ENCODE data around the gene SEMA5B.

Gene SEMA5B

GRCh38 chr3:122992133-122992532 lies 35.4 kb downstream of the SEMA5B start:
- DNase-seq: no peak

- no peak for DNase-seq
These were observed 36.2 kb downstream of the SEMA5B start for GRCh38 chr3:122991236-122991985.

- no peak for DNase-seq
These were observed 37.5 kb downstream of the SEMA5B start for GRCh38 chr3:122989856-122990575.

GRCh38 chr3:122988508-122988907 lies 39.1 kb downstream of the SEMA5B start:
- DNase-seq: no peak

DNA sequence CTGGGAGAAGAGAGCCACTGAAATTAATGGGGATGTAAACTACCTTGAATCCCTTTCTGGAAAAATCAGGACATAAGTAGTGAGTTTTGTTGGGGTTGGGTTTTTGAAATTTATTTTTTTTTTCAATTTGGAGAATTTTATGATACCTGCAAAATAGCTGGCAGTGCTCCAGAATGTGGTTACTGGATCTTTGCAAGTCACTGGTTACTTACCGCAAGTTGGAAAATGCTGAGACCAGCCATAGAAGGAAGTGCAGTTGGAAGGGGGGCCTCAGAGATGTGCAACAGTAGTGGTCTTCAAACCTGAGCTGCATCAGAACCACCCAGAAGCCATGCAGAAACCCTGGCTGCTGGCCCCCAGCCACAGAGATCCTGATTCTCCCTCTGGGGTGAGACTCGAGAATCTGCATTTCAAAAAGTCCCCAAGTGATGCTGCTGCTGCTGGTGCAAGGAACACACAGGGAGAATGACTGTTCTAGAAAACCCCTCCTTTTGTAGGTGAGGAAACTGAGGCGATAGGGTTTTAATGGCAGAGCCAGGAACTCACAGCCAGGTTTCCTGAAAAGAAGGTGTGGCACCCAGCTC lies 39.7 kb downstream of the SEMA5B start:
- DNase-seq: no peak

GRCh38 chr3:122987231-122987630 lies 40.3 kb downstream of the SEMA5B start:
- DNase-seq: no peak

- DNase-seq: no peak
These were observed 40.8 kb downstream of the SEMA5B start for GRCh38 chr3:122986693-122987179.

DNA sequence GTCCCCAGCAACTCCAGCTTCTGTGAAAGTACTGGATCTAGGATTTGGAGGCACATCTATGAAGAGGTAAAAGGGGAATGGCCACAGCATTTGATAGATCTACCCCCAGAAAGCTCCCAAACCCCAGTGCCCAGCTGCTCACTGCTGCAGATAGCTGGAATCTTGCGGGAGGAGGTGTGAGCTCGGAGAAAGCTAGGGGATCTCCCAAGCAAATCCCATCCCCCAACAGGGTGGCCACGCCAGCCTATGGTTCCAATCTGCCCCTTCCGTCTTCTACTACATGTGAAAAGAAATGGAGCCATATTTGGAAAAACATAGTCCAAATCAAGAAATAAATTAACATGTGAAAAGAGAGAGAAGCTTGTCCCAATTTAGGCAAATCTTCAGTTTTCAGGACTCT lies 42.0 kb downstream of the SEMA5B start:
- DNase-seq: no peak

- no peak for DNase-seq
These were observed 42.9 kb downstream of the SEMA5B start for GRCh38 chr3:122984650-122985049.

DNA sequence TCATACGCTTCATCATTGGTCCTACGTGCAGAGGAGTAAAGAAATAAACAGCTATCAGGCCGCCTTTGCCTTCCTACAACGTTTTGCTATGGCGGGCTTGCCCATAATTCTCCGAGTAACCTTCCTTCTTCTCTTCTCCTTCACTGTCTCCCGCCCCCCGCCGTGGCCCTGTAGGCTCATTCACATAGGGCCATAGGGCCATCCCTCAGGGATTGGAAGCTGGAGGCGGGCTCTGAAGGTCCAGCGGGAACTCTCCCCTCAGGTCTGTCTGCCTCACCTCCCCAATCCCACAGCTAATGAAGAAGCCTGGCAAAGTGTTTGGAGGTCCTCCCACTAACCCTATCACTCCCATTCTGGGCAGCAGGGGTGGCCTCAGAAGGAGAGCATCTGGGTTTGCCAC lies 43.6 kb downstream of the SEMA5B start:
- no peak for DNase-seq

GRCh38 chr3:122982216-122983185 lies 45.1 kb downstream of the SEMA5B start:
- DNase-seq: no peak

DNA sequence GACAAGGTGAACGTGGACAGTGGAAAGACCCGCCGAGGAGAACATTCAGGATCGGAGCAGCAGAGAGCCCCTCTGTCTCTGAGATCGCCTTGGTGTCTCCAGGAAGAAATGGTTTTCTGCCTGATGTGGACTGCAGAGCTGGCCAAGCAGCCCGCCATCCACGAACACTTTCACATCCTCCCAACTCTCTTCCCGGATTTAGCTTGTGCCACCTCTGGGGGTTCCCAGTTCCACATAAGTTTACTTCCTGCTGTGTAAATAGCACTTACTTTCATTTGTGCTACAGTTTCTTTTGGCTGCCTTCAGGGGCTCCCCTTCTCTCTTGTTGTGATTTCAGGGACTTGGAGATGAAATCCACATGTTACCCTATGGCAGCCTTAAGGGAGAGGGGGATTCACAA lies 48.4 kb downstream of the SEMA5B start:
- DNase-seq: no peak

- DNase-seq: no peak
These were observed 49.0 kb downstream of the SEMA5B start for GRCh38 chr3:122978569-122978968.

GRCh38 chr3:122977746-122978466 lies 49.7 kb downstream of the SEMA5B start:
- DNase-seq: no peak

DNA sequence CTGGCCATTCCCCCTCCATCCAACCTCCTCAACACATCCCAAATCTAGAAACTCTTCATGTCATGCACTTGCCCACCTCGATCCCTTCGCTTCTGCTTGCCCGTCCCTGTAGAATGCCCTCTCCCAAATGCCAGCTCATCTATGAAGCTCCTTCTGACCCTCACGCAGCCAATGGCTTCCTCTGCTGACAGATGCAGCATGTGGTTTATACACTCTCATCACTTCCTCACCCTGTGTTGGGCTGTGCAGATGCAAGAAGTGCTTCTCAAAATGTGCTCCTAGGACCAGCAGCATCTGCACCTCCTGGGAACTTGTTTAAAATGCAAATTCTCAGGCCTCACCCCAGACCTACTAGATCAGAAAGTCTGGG lies 51.7 kb downstream of the SEMA5B start:
- DNase-seq: peak in 1 of 5 donors; percentile 56

GRCh38 chr3:122975163-122975923 lies 52.2 kb downstream of the SEMA5B start:
- peak in 1 of 5 donors; percentile 64 for DNase-seq

DNA sequence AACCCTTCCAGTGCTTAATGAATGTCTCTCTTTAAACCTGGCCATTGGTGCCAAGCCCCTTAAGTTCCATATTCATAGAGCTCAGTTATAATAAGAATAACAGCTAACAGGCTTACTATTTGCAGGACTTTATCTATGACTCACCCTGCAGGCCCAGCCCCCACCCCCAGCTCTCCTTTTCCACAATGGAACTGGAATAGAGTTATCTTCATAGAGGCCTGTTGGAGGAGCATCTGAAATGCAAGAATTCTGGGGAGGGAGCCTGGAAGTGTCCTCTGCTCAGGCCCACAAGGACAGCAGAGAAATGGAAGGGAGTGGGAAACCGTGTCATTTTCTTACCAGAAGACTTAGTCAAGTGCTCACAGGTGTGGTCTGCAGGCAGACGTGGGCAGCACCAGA lies 52.8 kb downstream of the SEMA5B start:
- DNase-seq: no peak

GRCh38 chr3:122973893-122974615 lies 53.5 kb downstream of the SEMA5B start:
- DNase-seq: no peak

GRCh38 chr3:122972141-122972540 lies 55.4 kb downstream of the SEMA5B start:
- no peak for DNase-seq
